ENCODE results near the gene GTF2I. TPM values are rescaled to one million over a fixed set of nuclear protein-coding genes. Genes with fewer than 3 reads are reported as not detected.
A peak's percentile ranks its signal among the peaks of the same experiment; 100 is the strongest.
"Not testable (repeated sequence)": the region's sequence is repeated elsewhere in the genome, so short reads cannot be mapped to it uniquely, and the experiment has no call there.

GTF2I gene
- total RNA-seq, 1 donor from 2014 or later: 199 TPM

GRCh38 chr7:74773760-74774750, 116.5 kb downstream of the GTF2I start, which contains the start of gene NCF1:
NCF1 (plus strand) TSS chr7:74774011; CDS start chr7:74774032, 21 bp downstream.
- H3K4me1 Mint-ChIP-seq (ENCODE audit: low read depth); H3K27ac Mint-ChIP-seq; H3K9me3 Mint-ChIP-seq; intact Hi-C loops (cut with micrococcal nuclease); H3K4me3 Mint-ChIP-seq; H3K27me3 Mint-ChIP-seq (ENCODE audit: insufficient read depth); DNase-seq (ENCODE audit: low spot score); H3K36me3 Mint-ChIP-seq (ENCODE audit: low read depth): not testable (repeated sequence)

- H3K4me1 Mint-ChIP-seq (ENCODE audit: low read depth); H3K4me3 Mint-ChIP-seq; H3K27me3 Mint-ChIP-seq (ENCODE audit: insufficient read depth); H3K9me3 Mint-ChIP-seq; DNase-seq (ENCODE audit: low spot score); H3K36me3 Mint-ChIP-seq (ENCODE audit: low read depth); H3K27ac Mint-ChIP-seq; intact Hi-C loops (cut with micrococcal nuclease): not testable (repeated sequence)
Measured at GRCh38 chr7:74775111-74775510, 117.6 kb downstream of the GTF2I start.

- H3K36me3 Mint-ChIP-seq (ENCODE audit: low read depth); H3K27ac Mint-ChIP-seq: not testable (repeated sequence)
Measured at GRCh38 chr7:74779053-74779452, 121.5 kb downstream of the GTF2I start.

GRCh38 chr7:74781746-74782145, 124.2 kb downstream of the GTF2I start:
- intact Hi-C loops (cut with micrococcal nuclease); H3K4me3 Mint-ChIP-seq; H3K36me3 Mint-ChIP-seq (ENCODE audit: low read depth); H3K27me3 Mint-ChIP-seq (ENCODE audit: insufficient read depth); DNase-seq (ENCODE audit: low spot score); H3K9me3 Mint-ChIP-seq; H3K27ac Mint-ChIP-seq; H3K4me1 Mint-ChIP-seq (ENCODE audit: low read depth): not testable (repeated sequence)

More at GRCh38 chr7:74779053-74779452, 121.5 kb downstream of the GTF2I start:
- H3K4me1 Mint-ChIP-seq (ENCODE audit: low read depth); H3K4me3 Mint-ChIP-seq; DNase-seq (ENCODE audit: low spot score); H3K27me3 Mint-ChIP-seq (ENCODE audit: insufficient read depth); H3K9me3 Mint-ChIP-seq; intact Hi-C loops (cut with micrococcal nuclease): not testable (repeated sequence)

DNA sequence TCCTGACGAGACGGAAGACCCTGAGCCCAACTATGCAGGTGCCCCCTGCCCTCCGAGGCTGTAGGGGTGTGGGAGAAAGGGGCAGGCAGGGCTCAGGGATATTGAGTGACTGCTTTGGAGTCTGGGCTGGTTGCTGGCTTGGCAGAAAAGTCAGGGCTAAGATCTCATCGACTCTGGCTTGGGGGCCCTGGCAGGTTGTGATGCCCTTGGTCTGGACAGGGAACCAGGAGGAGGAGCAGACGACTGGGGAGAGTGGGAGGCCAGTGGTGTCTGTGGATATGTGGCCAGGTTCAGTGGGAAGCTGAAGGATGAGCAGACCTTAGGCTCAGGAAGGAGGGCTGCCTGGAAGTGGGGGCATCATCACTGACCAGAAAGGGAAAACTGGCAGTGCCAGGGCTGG, 126.1 kb downstream of the GTF2I start:
- H3K9me3 Mint-ChIP-seq; H3K36me3 Mint-ChIP-seq (ENCODE audit: low read depth); H3K27me3 Mint-ChIP-seq (ENCODE audit: insufficient read depth); DNase-seq (ENCODE audit: low spot score); intact Hi-C loops (cut with micrococcal nuclease); H3K27ac Mint-ChIP-seq; H3K4me3 Mint-ChIP-seq; H3K4me1 Mint-ChIP-seq (ENCODE audit: low read depth): not testable (repeated sequence)

- H3K27me3 Mint-ChIP-seq (ENCODE audit: insufficient read depth); H3K4me1 Mint-ChIP-seq (ENCODE audit: low read depth); H3K27ac Mint-ChIP-seq; intact Hi-C loops (cut with micrococcal nuclease); H3K9me3 Mint-ChIP-seq; H3K36me3 Mint-ChIP-seq (ENCODE audit: low read depth): not testable (repeated sequence)
- H3K4me3 Mint-ChIP-seq: peak overlapping the region; percentile 19
- DNase-seq (ENCODE audit: low spot score): peak; percentile 95
Measured at GRCh38 chr7:74788369-74789150, 131.0 kb downstream of the GTF2I start.

- H3K4me3 Mint-ChIP-seq; intact Hi-C loops (cut with micrococcal nuclease); H3K27me3 Mint-ChIP-seq (ENCODE audit: insufficient read depth); H3K9me3 Mint-ChIP-seq; DNase-seq (ENCODE audit: low spot score); H3K36me3 Mint-ChIP-seq (ENCODE audit: low read depth); H3K27ac Mint-ChIP-seq; H3K4me1 Mint-ChIP-seq (ENCODE audit: low read depth): not testable (repeated sequence)
Measured at GRCh38 chr7:74789200-74789736, 131.8 kb downstream of the GTF2I start.

GRCh38 chr7:74797848-74798622, 140.5 kb downstream of the GTF2I start:
- H3K4me1 Mint-ChIP-seq (ENCODE audit: low read depth); H3K36me3 Mint-ChIP-seq (ENCODE audit: low read depth); H3K9me3 Mint-ChIP-seq; DNase-seq (ENCODE audit: low spot score); H3K4me3 Mint-ChIP-seq; H3K27me3 Mint-ChIP-seq (ENCODE audit: insufficient read depth); intact Hi-C loops (cut with micrococcal nuclease); H3K27ac Mint-ChIP-seq: not testable (repeated sequence)

- H3K36me3 Mint-ChIP-seq (ENCODE audit: low read depth); intact Hi-C loops (cut with micrococcal nuclease); H3K27me3 Mint-ChIP-seq (ENCODE audit: insufficient read depth); H3K4me1 Mint-ChIP-seq (ENCODE audit: low read depth); H3K9me3 Mint-ChIP-seq; DNase-seq (ENCODE audit: low spot score); H3K27ac Mint-ChIP-seq; H3K4me3 Mint-ChIP-seq: not testable (repeated sequence)
Measured at GRCh38 chr7:74798644-74799043, 141.1 kb downstream of the GTF2I start.

Other genes with a start within 250 kb of the GTF2I start
- gene GTF2IRD1, start 203.8 kb upstream of the GTF2I start, total RNA-seq: 0.96 and 1.6 TPM in 2 replicates
- gene NCF1, start 116.3 kb downstream of the GTF2I start, total RNA-seq: 0.39 and 0.67 TPM in 2 replicates
- gene GTF2IRD2, start 193.9 kb downstream of the GTF2I start, total RNA-seq: 8.5 and 8.6 TPM in 2 replicates